GM21576 (cell line): ENCODE data around the gene PDLIM7.

ENCODE experiments used
- ATAC-seq: cut with Tn5 transposase; IDR thresholded peaks from one replicate; pipeline ENCODE4 v1.9.1; 2021; ENCODE audit warnings: mild to moderate bottlenecking, moderate library complexity; ENCODE audit not compliant: unreplicated experiment

PDLIM7 gene

GRCh38 chr5:177508221-177508611 lies 10.8 kb upstream of the PDLIM7 start:
- no peak for ATAC-seq

GRCh38 chr5:177507596-177508220 lies 10.3 kb upstream of the PDLIM7 start:
- no peak for ATAC-seq

GRCh38 chr5:177507165-177507564 lies 9.8 kb upstream of the PDLIM7 start:
- ATAC-seq: no peak

GRCh38 chr5:177505075-177505474 lies 7.7 kb upstream of the PDLIM7 start:
- ATAC-seq: no peak

- ATAC-seq: no peak
These were observed 7.0 kb upstream of the PDLIM7 start for GRCh38 chr5:177504086-177505056.

GRCh38 chr5:177503351-177504085 lies 6.1 kb upstream of the PDLIM7 start:
- ATAC-seq: no peak

GRCh38 chr5:177502886-177503285 lies 5.5 kb upstream of the PDLIM7 start:
- no peak for ATAC-seq

GRCh38 chr5:177501874-177502678 lies 4.7 kb upstream of the PDLIM7 start:
- ATAC-seq: no peak

GRCh38 chr5:177500685-177501522 lies 3.5 kb upstream of the PDLIM7 start:
- peak; percentile 27 for ATAC-seq

GRCh38 chr5:177499842-177500241 lies 2.4 kb upstream of the PDLIM7 start:
- no peak for ATAC-seq

GRCh38 chr5:177498013-177498787 lies 796 bp upstream of the PDLIM7 start:
- ATAC-seq: no peak

GRCh38 chr5:177496727-177497291 lies 595 bp downstream of the PDLIM7 start:
- no peak for ATAC-seq

- no peak for ATAC-seq
These were observed 1.2 kb downstream of the PDLIM7 start for GRCh38 chr5:177496070-177496726.

GRCh38 chr5:177495243-177496060 lies 2.0 kb downstream of the PDLIM7 start:
- no peak for ATAC-seq

GRCh38 chr5:177494346-177495195 lies 2.8 kb downstream of the PDLIM7 start:
- ATAC-seq: no peak

GRCh38 chr5:177493795-177494345 lies 3.5 kb downstream of the PDLIM7 start:
- no peak for ATAC-seq
